HEK293 (cell line): Measurements from ENCODE around the gene RAB6C.
"Not testable (repeated sequence)": the region's sequence is repeated elsewhere in the genome, so short reads cannot be mapped to it uniquely, and the experiment has no call there.

Experiments
- CTCF ChIA-PET: fragments of 350-600 bp; formaldehyde crosslinking; extraction: SDS; loops from one replicate; lab custom pipeline; 2021; ENCODE audit warnings: antibody characterized with exemption; lab: Yijun Ruan, JAX
- POLR2A ChIA-PET: fragments of 300-600 bp; formaldehyde crosslinking; extraction: SDS; loops from one replicate; lab custom pipeline; 2020; ENCODE audit warnings: antibody characterized with exemption, inconsistent platforms; lab: Yijun Ruan, JAX
- H3K27ac ChIP-seq: fragments of 200-500 bp; sonication (Bioruptor generic); 2 replicates; pipeline ENCODE4 v1.5.1; 2014; ENCODE audit warnings: low read depth, low read length, control low read depth, inconsistent platforms; ENCODE audit errors: extremely low read depth
- H3K36me3 ChIP-seq, 2 experiments: fragments of 200-500 bp in 1 of 2; sonication (Bioruptor generic) in 1 of 2; 1 replicate in 1 of 2; 2 replicates in 1 of 2; pipeline ENCODE4 v1.5.1; 2014 to 2017; ENCODE audit warnings: inconsistent platforms in 2 of 2, low read length in 2 of 2; ENCODE audit not compliant: control insufficient read depth in 2 of 2, insufficient read depth in 1 of 2
- H3K4me1 ChIP-seq: fragments of 200-500 bp; sonication (Bioruptor generic); 2 replicates; pipeline ENCODE4 v1.5.1; 2014; ENCODE audit warnings: mild to moderate bottlenecking, low read length, inconsistent platforms; ENCODE audit not compliant: control insufficient read depth, insufficient read depth
- H3K4me3 ChIP-seq: 2 replicates; pipeline ENCODE4 v1.5.1; 2011; ENCODE audit warnings: low read depth, mild to moderate bottlenecking, control low read depth, low read length, moderate library complexity
- H3K9me3 ChIP-seq: fragments of 200-500 bp; sonication (Bioruptor generic); 2 replicates; pipeline ENCODE4 v1.5.1; 2014; ENCODE audit warnings: low read depth, low read length, inconsistent platforms; ENCODE audit not compliant: control insufficient read depth, insufficient read depth
- GFI1B ChIP-seq: fragments of 450-650 bp; formaldehyde crosslinking; IDR thresholded peaks from 2 replicates; pipeline ENCODE4 v1.5.1; 2016; ENCODE audit warnings: missing biosample characterization, missing genetic modification characterization
- GLIS1 ChIP-seq: fragments of 450-650 bp; formaldehyde crosslinking; IDR thresholded peaks from 2 replicates; pipeline ENCODE4 v1.5.1; 2016; ENCODE audit warnings: missing biosample characterization, missing genetic modification characterization
- SCRT2 ChIP-seq: fragments of 450-650 bp; formaldehyde crosslinking; IDR thresholded peaks from 2 replicates; pipeline ENCODE4 v1.5.1; 2016; ENCODE audit warnings: missing biosample characterization, missing genetic modification characterization
- ZNF132 ChIP-seq: fragments of 450-650 bp; formaldehyde crosslinking; IDR thresholded peaks from 2 replicates; pipeline ENCODE4 v1.5.1; 2017; ENCODE audit warnings: missing biosample characterization, missing genetic modification characterization, borderline replicate concordance
- ZNF280D ChIP-seq: fragments of 450-650 bp; formaldehyde crosslinking; IDR thresholded peaks from 2 replicates; pipeline ENCODE4 v1.5.1; 2016; ENCODE audit warnings: missing biosample characterization, missing genetic modification characterization
- ZNF48 ChIP-seq: fragments of 450-650 bp; formaldehyde crosslinking; IDR thresholded peaks from 2 replicates; pipeline ENCODE4 v1.5.1; 2016; ENCODE audit warnings: missing biosample characterization, missing genetic modification characterization
- ZNF677 ChIP-seq: fragments of 450-650 bp; IDR thresholded peaks from 2 replicates; pipeline ENCODE4 v1.5.0; 2018; ENCODE audit warnings: missing biosample characterization, mild to moderate bottlenecking, missing genetic modification characterization, moderate library complexity
- ZSCAN16 ChIP-seq: fragments of 450-650 bp; formaldehyde crosslinking; IDR thresholded peaks from 2 replicates; pipeline ENCODE4 v1.5.1; 2016; ENCODE audit warnings: missing biosample characterization, missing genetic modification characterization
- ZXDB ChIP-seq: fragments of 450-650 bp; formaldehyde crosslinking; IDR thresholded peaks from 2 replicates; pipeline ENCODE4 v1.5.1; 2016; ENCODE audit warnings: missing biosample characterization, missing genetic modification characterization
- TF ChIP-seq, protein P1 (sequence below): fragments of 450-650 bp; formaldehyde crosslinking; IDR thresholded peaks from 2 replicates; pipeline ENCODE4 v1.5.1; 2016; ENCODE audit warnings: missing biosample characterization, missing genetic modification characterization, low read depth
- TF ChIP-seq, protein P2 (sequence below): fragments of 450-650 bp; formaldehyde crosslinking; IDR thresholded peaks from 2 replicates; pipeline ENCODE4 v1.5.1; 2016; ENCODE audit warnings: missing biosample characterization, missing genetic modification characterization

RAB6C gene

GRCh38 chr2:129993151-129993550 is 13.7 kb downstream of the RAB6C start:
- POLR2A ChIA-PET, H3K4me1 ChIP-seq, CTCF ChIA-PET, H3K4me3 ChIP-seq, H3K9me3 ChIP-seq, H3K36me3 ChIP-seq, H3K27ac ChIP-seq: not testable (repeated sequence)

- H3K27ac ChIP-seq, POLR2A ChIA-PET: not testable (repeated sequence)
- CTCF ChIA-PET = interaction anchor here (0.7 kb wide), 1 partner anchor 297 kb away, joined by 3 read pairs; no protein-coding TSS in a partner anchor
These were observed 17.3 kb downstream of the RAB6C start for GRCh38 chr2:129996657-129997237.

DNA sequence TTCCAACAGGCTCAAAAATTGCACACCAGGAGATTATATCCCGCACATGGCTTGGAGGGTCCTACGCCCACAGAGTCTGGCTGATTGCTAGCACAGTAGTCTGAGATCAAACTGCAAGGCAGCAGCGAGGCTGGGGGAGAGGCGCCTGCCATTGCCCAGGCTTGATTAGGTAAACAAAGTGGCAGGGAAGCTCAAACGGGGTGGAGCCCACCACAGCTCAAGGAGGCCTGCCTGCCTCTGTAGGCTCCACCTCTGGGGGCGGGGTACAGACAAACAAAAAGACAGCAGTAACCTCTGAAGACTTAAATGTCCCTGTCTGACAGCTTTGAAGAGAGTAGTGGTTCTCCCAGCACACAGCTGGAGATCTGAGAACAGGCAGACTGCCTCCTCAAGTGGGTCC is 19.3 kb downstream of the RAB6C start:
- POLR2A ChIA-PET, H3K4me3 ChIP-seq: not testable (repeated sequence)

More at GRCh38 chr2:129996657-129997237, 17.3 kb downstream of the RAB6C start:
- H3K4me3 ChIP-seq, H3K9me3 ChIP-seq, H3K4me1 ChIP-seq, H3K36me3 ChIP-seq: not testable (repeated sequence)

GRCh38 chr2:130005862-130006261 is 26.4 kb downstream of the RAB6C start:
- H3K36me3 ChIP-seq, H3K4me1 ChIP-seq, H3K27ac ChIP-seq, H3K4me3 ChIP-seq, H3K9me3 ChIP-seq, POLR2A ChIA-PET: not testable (repeated sequence)
- CTCF ChIA-PET = interaction anchor here (0.6 kb wide), 1 partner anchor 1634 kb away, joined by 4 read pairs; no protein-coding TSS in a partner anchor

More for the DNA sequence above, 19.3 kb downstream of the RAB6C start:
- 0 out of 2 replicates have a peak, but pooled peaks have one; percentile 9 for TF ChIP-seq GLIS1 (tag by site-specific recombination)
- H3K4me1 ChIP-seq, H3K36me3 ChIP-seq, H3K9me3 ChIP-seq, H3K27ac ChIP-seq, CTCF ChIA-PET: not testable (repeated sequence)

DNA sequence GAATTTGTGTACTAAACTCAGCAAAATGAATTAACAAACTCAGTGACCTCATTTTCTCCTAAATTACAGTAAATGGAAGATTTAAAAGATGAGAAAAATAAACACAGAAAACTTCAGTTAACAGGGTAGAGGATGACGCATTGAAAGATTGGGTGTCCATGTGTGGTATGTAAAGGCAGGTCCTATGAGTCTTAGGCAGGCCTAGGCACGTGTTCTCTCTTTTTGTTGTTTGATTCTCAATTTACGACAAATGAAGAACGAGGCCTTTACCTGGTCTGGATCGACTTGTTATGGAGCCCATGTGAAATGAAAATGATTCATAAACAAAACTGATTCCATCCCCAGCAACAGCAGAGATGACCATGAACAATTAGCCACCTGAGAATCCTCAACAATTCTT is 37.2 kb downstream of the RAB6C start:
- CTCF ChIA-PET, H3K4me3 ChIP-seq, H3K36me3 ChIP-seq, H3K4me1 ChIP-seq, H3K9me3 ChIP-seq, POLR2A ChIA-PET, H3K27ac ChIP-seq: not testable (repeated sequence)

DNA sequence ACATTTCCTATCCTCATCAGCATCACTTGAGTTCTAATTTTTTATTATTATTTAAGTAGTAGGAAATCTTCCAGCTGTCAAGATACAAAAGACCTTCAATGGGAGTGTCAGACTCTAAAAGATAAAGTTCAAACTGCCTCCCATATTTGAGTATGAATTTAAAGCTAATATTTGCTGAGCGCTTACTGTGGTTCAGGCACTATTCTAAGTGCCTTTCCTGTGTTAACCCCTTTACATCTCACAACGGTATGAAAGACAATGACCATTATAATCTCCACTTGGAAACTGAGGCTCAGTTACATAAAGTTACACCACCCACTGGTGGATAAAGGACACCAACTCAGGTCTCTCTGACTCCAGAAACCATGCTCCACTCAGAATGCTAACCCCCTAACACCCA is 39.9 kb downstream of the RAB6C start:
- no peaks in the 10 kb centered on the region for H3K36me3 ChIP-seq
- POLR2A ChIA-PET = no interaction called here
- H3K27ac ChIP-seq = no peak overlapping the region
- H3K4me3 ChIP-seq = no peak overlapping the region
- CTCF ChIA-PET = no interaction called here
- H3K9me3 ChIP-seq = no peaks in the 10 kb centered on the region
- H3K4me1 ChIP-seq = no peaks in the 10 kb centered on the region
- TF ChIP-seq ZXDB (tag by site-specific recombination) (no peak), ZSCAN16 (tag by site-specific recombination) (no peak), GFI1B (tag by site-specific recombination) (no peak), ZNF280D (tag by site-specific recombination) (no peak), ZNF132 (tag by site-specific recombination) (no peak), ZNF677 (tag by site-specific recombination) (no peak), SCRT2 (tag by site-specific recombination) (no peak), ZNF48 (tag by site-specific recombination) (no peak)
- TF ChIP-seq, protein P1, sequence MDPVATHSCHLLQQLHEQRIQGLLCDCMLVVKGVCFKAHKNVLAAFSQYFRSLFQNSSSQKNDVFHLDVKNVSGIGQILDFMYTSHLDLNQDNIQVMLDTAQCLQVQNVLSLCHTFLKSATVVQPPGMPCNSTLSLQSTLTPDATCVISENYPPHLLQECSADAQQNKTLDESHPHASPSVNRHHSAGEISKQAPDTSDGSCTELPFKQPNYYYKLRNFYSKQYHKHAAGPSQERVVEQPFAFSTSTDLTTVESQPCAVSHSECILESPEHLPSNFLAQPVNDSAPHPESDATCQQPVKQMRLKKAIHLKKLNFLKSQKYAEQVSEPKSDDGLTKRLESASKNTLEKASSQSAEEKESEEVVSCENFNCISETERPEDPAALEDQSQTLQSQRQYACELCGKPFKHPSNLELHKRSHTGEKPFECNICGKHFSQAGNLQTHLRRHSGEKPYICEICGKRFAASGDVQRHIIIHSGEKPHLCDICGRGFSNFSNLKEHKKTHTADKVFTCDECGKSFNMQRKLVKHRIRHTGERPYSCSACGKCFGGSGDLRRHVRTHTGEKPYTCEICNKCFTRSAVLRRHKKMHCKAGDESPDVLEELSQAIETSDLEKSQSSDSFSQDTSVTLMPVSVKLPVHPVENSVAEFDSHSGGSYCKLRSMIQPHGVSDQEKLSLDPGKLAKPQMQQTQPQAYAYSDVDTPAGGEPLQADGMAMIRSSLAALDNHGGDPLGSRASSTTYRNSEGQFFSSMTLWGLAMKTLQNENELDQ (tag by site-specific recombination) = no peak
- TF ChIP-seq, protein P2, sequence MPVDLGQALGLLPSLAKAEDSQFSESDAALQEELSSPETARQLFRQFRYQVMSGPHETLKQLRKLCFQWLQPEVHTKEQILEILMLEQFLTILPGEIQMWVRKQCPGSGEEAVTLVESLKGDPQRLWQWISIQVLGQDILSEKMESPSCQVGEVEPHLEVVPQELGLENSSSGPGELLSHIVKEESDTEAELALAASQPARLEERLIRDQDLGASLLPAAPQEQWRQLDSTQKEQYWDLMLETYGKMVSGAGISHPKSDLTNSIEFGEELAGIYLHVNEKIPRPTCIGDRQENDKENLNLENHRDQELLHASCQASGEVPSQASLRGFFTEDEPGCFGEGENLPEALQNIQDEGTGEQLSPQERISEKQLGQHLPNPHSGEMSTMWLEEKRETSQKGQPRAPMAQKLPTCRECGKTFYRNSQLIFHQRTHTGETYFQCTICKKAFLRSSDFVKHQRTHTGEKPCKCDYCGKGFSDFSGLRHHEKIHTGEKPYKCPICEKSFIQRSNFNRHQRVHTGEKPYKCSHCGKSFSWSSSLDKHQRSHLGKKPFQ (tag by site-specific recombination) = no peak
